Stimulated activated CD4-positive, alpha-beta T cell treated with anti-CD3 and anti-CD28 coated beads, Interleukin-15, amount 100 ng/mL, for 48 hours (primary cell): ENCODE data around the gene SND1.
"Not testable (repeated sequence)": the region's sequence is repeated elsewhere in the genome, so short reads cannot be mapped to it uniquely, and the experiment has no call there.

Source experiments
- DNase-seq, 2 donors: peaks; one replicate each; pipeline ENCODE4 v3.0.0-alpha.2; 2020; ENCODE audit warnings: low read depth in 2 of 2

The SND1 gene

DNA sequence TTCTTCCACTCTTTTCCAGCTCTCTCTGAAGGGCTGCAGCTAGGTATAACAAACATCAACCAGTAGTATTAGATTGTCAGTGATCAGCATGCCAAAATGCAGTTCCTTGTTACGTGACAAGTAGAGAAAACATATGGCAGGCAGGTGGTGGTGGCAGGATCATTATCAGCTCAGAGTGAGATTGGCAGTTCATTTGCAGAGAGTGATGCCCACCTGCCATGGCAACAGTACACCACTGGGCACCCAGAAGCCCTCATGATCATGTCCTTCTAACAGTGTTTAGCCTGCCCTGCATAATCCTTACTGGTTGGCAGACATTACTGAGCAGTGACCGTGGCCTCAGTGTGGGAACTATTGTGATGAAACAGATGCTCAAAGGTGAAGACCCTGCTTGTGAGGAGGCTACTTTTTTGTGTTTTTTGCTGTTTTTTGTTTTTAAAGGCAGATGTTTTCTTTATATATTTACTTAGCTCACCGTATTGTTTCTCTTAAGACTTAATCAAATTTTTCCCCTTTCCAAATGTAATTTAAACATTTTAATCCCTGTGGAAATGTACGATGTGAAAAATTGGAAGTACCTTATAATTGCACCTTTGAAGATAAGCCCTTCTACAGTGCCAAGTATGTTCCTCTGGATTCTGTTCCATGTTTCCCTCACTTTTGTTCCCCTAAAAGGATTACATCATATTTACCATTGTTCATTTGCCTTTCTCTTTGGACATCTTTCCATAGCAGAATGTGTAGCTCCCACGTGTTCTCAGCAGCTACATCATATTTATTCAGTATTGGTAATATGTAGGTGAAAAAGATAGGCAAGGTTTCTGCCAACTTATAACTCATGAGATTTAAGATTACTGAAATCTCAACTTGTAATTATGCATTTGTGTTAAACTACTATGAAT is 179.6 kb downstream of the SND1 start:
- no peak for DNase-seq

DNA sequence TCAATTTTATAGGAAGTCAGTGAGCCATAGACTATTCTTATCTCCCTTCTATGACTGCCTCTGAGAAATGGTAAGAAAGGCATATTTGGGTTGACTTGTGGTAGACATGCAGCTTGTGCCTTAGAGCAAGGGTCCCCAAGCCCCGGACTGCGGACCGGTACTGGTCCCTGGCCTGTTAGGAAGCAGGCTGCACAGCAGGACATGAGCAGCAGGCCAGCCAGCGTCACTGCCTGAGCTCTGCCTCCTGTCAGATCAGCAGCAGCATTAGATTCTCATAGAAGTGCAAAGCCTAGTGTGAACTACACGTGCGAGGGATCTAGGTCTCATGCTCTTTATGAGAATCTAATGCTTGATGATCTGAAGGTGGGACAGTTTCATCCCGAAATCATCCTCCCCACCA is 180.6 kb downstream of the SND1 start:
- no peak for DNase-seq

DNA sequence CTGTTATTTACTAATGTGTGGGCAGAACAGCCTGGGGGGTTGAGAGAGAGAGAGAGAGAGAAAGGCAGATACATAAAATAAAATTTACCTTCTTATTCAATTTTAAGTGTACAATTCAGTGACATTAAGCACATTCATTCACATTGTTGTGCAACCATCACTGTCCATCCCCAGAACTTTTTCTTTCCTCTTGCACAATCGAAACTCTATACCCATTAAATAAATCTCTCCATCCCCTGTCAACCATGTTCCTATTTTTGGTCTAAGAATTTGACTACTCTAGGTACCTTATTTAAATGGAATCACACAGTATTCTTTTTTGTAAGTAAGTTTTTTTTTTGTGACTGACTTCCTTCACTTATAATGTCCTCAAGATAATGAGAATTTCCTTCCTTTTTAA is 181.6 kb downstream of the SND1 start:
- DNase-seq: no peak

DNA sequence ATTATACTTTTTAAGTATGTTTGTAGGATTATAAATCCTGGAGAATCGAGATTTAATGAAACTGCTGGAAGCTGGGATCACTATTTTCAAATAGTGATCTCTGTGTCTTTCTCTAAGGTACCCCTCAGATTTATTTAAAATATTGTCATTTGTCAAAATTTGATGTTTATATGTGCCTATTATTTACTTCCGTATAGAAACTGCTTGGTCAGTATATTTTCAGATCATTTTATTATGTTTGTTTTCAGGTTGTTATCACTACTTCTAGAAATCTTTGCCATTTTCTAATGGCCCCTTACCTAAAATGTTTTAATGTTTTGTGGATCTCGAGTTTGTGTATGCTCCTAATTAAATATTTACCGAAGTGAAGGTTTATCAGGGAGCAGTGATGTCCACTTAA is 183.7 kb downstream of the SND1 start:
- no peak for DNase-seq

DNA sequence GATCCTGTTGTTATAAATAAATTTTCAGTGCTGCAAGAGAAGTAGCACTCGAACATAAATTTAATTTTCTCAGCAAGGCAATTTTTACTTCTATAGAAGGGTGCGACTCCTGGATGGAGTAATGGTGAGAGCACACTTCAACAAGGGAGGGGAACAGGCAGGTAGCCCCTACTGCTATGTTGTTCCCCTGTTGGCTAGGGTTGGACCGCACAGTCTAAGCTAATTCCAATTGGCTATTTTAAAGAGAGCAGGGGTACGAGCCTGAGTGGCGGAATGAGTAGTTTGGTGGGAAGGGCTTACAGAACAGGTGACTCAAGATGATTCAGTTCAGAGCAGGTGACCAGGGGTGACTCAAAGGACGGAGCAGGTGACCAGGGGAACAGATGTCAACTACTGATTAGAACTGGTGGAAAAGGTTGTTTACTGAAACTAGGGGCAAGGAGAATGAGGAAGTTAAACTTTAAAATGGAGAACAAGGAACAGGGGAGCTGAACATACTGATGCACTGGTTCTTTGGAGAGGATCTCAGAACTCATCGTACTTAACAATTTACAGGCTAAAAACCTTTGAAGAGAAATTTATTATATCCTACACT is 185.9 kb downstream of the SND1 start:
- DNase-seq: not testable (repeated sequence)

DNA sequence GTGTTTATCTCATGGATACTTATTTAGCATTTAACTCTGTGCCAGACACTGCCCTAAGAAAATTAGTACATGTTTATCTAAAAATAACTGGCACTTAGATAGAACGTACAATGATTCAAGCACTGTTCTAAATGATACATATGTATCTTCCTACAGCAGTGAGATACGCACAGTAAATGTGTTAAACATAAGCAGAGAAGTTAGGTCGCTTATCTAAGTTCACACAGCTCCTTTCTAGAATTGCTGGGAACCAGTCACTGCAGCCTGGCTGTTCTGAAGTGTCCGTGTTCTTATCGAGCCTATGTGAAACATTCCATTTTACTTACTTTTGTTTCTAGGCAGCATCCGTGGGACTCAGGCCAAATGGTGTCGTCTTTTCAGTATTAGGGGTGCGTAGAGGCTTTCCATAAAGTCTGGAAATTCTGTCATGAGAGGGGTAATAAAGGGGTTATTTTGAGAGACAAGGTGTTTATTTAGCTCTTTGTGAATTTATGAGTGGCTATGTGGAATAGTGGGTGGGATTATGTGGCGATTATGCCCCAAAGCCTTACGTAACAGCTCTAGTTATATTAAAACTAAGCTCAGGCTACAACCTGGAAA is 186.9 kb downstream of the SND1 start:
- DNase-seq: no peak

DNA sequence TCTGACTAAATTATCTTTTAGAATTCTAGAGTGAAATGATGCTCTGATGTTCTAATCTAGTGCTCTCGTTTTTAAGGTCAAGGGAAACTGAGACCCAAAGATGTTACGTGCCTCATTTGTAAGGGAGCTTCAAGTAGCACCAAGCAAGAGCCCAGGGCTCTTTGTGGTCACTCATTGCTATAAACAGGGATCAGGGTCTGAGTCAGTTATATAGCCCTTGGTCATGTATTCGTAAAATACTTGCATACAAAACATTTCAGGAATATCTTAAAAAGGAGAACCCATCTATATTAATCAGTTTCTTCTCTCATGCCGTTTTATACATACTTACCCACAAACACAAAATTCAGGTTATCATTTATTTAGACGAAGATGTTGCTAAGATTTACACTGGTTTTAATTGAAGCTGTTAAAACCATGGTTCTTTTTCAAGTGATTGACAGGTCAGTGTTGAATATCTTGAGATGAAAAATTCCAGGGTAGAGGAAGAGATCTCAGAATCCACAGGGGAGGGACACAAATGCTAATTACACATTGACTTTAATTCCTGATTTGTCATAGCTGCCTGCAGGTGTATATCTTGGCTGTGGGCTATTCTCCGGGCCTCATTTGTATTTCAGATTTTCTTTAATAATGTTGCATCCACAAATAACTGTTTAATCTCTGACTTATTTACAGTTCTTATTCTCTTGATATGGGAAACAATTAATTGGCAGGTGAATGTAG is 188.4 kb downstream of the SND1 start:
- no peak for DNase-seq

DNA sequence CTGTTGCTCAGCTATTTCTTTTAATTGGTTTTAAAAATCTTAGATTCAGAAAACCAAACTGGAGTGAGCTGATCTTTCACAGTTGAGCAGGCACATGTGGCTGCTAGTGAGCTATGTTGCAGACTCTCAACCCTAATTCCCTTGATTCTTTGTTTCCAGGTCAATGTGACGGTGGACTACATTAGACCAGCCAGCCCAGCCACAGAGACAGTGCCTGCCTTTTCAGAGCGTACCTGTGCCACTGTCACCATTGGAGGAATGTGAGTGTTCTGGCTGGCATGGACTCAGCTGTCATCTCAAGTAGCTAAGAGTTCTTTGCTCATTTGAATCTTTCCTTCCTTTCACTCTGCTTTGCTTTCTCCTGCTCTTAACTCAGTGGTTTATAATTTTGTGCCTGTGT is 192.2 kb downstream of the SND1 start:
- no peak for DNase-seq

DNA sequence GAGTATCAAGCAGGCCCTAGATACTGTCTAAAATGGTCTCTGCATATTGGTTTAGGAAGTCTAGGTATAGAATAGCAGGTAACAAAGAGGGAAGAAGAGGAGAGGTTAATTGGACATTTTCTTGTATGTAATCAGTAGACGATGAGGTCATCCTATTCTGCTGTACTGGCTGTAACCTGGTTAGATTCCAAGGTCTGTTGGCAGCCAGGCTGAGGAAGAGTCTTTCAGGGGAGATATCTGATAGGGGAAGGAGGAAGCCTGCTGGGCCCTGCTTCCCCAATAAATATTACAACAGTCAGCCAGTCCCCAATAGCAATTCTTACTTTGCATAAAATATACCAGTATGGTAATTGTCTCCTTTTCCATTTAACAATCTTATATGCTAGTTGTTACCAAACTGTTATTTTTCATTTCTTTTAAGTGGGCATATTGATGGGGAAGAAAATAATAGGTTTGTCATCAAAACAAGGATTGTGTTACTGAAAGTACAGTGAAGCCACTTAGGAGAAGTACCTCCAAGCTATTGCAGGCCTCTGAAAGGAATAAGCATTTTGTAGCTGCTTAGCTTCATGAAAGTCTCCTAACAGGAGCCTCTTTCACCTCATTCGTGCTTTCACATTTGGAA is 192.8 kb downstream of the SND1 start:
- no peak for DNase-seq

DNA sequence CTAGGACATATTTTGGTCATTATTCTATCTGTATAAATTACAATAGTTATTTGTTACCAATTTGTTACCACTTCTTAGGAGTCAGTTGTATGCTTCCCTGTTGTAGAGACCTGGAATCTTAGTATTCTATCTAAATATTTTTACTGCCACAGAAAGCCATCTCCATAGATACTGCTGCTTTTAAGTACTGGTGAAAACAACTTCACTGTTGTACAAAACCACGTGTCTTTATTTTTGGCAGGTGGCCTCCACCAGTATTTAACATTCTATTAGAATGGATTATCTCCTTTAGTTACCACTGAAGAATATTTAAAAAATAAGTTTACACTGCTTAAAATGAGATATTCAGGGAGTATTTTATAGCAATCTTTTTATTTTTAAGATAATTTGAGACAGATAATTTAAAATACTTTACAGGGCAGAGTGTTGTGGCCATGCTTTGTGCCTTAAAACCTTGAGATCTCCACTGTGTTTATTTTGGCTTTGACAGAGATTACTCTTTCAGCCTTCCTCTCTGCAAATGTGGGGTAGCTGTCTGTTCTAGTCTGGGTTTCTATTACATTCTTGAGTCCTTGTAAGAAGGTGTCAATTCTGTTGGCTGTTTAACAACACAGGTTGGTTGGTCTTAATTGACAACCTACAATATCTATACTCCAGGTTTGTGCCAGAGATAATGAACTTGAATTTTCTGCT is 193.7 kb downstream of the SND1 start:
- no peak for DNase-seq

DNA sequence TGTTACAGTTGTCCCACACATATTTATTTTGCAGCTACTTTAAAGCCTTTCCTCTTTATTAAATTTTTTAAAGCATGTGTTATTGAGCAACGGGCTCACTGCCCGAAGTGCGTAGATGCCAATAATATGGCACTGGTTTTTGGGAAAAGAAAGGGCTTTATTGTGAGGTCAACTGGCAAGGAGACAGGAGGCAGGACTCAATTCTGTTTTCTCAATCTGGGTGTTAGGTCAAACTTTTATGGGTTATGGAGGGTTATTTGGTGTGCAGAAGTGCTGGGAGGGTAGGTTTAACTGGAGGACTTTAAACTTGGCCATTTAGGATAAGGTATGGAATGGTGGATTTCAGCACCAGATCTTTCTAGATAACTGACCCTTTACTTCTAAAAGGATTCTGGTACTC is 195.6 kb downstream of the SND1 start:
- no peak for DNase-seq

DNA sequence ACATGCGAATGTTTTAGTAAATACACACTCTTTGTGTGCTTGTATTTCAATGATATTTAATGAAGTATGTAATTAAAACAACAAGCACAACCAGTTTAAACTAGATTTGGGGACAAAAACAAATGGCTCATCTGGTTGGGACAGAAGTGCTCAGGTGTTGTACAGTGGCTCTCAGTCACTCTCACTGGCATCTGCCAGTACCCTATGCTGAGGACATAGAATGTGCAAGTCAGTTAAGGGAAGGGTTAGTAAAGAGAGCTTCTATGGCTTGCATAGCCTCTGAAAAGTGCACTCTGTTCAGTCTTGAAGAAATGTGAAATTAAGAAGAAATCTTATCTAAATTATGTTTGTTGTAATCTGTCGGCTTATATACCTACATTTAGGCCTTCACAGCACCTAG is 196.2 kb downstream of the SND1 start:
- DNase-seq: no peak

DNA sequence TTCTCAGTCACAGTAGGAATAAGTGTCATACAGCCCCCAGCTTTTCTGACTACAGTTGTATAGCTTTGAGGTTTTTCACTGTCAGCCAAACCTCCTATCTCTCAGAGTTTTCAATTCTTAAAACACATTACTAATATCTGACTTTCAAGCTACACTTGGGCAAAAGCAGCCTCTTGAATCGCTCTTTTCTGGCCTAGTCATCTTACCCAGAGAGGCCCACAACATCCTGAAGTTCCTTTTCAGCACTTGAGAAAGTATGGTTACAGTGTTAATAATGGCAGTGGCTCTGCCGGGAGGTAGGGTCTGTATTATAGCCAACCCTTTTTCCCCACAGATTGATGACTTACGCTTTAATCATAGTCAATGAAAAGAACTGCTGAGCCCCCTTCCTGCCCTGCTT is 198.2 kb downstream of the SND1 start:
- peak; percentile 17 to 28 for DNase-seq

DNA sequence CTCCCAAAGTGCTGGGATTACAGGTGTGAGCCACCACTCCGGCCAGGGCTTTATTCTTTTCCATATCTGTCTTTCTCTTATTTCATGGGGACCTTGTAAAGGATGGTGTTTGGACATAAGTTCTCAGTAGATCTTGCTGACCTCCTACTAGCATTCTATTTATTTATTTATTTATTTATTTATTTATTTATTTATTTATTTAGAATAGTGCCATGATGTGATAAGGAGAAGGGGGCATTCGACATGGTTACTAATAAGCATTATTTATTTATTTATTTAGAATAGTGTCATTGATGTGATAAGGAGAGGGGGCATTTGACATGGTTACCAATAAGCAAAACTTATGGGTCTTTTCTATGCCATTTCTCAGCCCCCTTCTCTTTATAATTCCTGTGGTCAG is 202.4 kb downstream of the SND1 start:
- DNase-seq: no peak

DNA sequence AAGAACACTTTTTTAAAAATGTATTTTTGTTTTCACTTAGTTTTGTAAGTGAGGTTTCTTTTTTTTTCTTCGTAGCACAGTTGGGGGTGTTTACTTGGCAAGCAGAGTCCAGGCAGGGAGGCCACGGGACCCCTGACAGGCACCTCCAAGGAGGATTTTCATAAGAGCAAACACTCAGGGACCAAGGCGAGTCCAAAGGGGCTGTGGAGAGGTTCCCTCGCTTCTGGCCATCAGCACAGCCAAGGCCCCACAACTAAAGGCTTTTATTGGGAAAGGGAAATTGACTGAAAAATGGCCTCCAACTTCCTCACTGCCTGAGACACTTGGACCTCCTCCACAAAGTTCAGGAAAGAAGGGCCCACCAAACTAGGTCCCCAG is 205.5 kb downstream of the SND1 start:
- no peak for DNase-seq

DNA sequence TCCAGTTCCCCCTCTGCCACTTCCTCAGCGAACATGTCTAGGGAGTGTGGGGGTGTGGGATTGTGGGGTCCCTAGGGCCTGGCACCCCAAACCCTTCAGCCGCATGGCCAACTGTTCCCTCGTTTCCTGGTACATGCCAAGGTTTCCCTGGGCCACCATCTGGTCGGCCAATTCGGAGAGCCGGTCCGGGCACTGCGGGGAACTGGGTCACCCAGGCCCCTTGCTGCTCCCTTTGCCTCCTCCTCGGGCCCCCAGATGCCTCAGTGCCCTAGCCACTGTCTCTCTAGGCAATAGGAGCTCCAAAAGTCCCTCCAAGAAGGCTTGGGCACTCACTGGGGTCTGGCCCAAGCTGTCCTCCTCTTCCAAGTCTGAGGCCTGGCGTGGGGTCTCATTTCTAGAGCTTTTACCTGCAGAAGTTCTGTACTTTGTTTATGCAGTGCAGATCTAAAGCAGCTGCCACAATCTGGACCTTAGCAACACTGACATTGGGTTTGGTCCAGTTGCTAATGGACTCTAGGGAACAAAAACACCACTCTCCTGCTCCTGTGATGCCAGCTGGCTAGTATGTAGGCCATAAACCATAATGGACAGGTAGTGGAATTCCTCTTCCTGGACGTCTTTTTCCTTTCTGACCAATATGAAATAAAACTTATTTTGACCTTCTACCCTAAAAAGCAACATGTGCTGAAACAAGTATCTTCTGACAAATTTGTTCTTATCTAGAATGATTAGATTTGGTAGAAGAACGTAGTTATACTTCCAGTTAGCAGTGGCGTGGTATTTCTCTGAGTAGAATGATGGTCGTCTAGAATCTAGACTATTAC is 206.3 kb downstream of the SND1 start:
- no peak for DNase-seq

DNA sequence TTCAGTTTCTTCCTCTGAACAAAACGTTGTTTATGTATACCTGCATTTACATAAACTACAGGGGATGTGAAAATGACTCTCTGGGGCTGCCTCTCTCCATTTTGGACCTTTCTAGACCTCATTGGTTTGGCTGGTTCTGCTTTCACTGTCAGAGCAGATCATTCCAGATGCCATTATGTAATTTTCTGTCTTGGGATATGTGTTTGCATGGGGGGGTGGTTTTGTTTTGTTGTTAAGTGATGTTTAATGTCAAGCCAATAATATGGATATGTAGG is 206.9 kb downstream of the SND1 start:
- DNase-seq: no peak

DNA sequence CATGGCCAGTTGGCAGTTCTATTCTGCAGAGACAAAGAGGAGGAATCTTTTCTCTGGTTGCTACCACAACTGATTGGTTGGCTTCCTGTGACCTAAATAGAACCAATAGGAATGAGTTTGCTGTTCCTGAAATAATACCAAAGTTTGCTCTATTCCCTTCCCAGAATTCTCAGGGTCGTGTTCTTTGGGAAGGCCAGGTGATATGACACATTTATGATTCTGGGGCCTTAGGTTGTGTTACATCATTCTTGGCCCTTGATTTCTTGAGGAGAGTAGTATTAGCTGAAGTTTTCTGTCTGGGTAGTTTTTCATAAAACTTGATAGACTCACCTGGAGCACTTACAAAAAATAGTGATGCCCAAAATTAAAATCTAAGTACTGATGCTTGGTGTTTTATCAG is 207.3 kb downstream of the SND1 start:
- no peak for DNase-seq

DNA sequence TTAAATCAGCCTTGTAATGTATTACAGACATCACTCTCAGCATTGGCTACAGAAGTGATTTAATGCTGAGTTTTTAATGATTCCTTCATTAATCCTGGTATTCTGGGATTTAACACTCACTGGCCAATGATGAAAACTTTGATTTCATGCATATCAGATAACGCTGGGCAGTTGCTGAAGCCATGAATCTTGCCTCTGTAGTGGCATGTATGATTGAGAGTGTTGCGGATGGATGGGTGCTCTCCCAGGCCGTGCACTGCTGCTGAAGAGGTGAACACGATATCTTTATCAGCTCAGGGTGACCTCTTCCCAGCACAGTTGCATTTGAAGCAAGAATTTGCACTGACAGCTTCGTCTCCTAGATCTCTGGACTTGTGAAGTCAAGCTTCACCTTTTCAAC is 210.5 kb downstream of the SND1 start:
- no peak for DNase-seq

DNA sequence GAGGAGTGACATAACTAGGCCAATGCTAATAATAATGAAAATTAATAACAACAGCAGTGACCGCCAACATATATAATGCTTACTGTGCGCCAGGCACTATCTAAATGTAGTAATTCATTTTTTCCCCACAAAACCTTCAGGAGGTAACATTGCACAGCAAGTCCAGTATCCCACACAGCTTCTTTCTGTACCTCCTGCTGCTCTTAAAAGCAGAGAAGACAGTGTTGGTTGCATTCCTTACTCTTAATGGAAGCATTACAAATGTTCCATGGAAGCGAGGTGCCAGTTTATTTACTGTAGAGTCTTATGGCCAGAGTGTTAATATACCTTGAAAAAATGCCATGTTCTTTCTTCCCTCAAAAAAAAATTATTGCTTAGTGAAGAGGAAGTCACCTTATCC is 211.1 kb downstream of the SND1 start:
- DNase-seq: no peak

DNA sequence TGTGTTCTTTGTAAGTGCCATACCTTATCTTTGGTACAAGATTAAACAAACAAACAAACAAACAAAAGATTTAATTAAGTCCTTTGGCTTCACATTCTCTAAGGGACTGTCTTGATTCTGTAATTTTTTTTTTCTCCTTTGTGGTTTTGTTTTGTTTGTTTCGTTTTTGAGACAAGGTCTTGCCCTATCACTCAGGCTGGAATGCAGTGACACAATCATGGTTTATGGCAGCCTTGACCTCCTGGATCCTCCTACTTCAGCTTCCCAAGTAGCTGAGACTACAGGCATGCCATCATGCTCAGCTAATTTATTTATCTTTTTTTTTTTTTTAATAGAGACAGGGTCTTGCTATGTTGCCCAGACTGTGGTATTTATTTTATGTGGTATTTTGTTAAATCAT is 213.5 kb downstream of the SND1 start:
- no peak for DNase-seq
